Measurements from ENCODE around the gene SASS6. TPM values are rescaled to one million over a fixed set of nuclear protein-coding genes. Genes with fewer than 3 reads are reported as not detected.

Gene SASS6
- total RNA-seq, 4 donors from 2014 or later = 0.84 to 2.7 (median 1.8) TPM

GRCh38 chr1:100164216-100164615, 31.5 kb upstream of the SASS6 start:
- WGBS, 2 donors = 55 to 72% methylated on average over 2 of the region's 2 CpGs
- TF ChIP-seq POLR2A (IDR thresholded peaks at IDR 0.05) = no peak
- TF ChIP-seq, protein P1, sequence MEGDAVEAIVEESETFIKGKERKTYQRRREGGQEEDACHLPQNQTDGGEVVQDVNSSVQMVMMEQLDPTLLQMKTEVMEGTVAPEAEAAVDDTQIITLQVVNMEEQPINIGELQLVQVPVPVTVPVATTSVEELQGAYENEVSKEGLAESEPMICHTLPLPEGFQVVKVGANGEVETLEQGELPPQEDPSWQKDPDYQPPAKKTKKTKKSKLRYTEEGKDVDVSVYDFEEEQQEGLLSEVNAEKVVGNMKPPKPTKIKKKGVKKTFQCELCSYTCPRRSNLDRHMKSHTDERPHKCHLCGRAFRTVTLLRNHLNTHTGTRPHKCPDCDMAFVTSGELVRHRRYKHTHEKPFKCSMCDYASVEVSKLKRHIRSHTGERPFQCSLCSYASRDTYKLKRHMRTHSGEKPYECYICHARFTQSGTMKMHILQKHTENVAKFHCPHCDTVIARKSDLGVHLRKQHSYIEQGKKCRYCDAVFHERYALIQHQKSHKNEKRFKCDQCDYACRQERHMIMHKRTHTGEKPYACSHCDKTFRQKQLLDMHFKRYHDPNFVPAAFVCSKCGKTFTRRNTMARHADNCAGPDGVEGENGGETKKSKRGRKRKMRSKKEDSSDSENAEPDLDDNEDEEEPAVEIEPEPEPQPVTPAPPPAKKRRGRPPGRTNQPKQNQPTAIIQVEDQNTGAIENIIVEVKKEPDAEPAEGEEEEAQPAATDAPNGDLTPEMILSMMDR (IDR thresholded peaks at IDR 0.05) = no peak
- intact Hi-C loops (cut with DNase I; ENCODE audit: low total_unique reads) = no loop called here
- DNase-seq (ENCODE audit: low spot score in 2 of 2) = no peak
- H3K4me3 ChIP-seq (ENCODE audit: low read depth, poor library complexity, severe bottlenecking) = no peak overlapping the region

DNA sequence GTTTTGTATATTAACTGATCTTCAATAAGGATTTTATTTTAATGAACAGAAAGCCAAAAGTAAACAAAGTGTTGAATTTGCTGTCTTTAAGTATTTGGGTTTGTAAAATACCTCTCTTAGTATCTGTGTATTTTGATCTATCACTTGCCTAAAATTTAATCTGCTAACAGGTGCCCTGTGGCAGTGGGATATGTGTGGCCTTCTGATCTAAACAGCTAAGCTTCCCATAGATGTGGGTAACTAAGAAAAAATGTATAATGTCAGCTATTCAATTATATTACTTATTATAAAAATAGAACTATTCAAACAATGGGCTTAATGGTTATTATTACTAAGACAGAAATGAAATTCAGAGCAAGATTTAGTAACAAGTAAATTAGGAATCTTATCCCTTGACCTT, 30.2 kb upstream of the SASS6 start:
- no peak overlapping the region for H3K4me3 ChIP-seq (ENCODE audit: low read depth, poor library complexity, severe bottlenecking)
- DNase-seq (ENCODE audit: low spot score in 2 of 2) = no peak
- intact Hi-C loops (cut with DNase I; ENCODE audit: low total_unique reads) = no loop called here
- no peak for TF ChIP-seq POLR2A (IDR thresholded peaks at IDR 0.05)
- TF ChIP-seq, protein P1 (IDR thresholded peaks at IDR 0.05) = no peak

DNA sequence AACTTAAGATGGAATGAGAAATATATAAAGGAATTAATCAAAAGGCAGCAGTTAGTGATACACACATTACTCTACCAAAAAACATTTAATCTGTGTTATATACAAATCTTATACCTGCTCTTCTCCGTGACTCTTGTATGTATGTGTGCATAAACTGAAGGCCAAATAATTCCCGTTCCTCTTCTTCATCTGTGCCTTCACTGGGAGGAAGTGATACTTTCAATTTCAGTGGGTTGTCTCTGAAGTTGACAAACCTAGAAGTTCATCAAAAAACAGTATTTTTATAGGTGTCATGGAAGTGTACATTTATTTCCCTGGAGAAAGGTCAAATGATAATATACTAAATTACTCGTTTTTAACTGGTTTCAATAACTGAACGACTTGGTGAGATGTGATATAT, 19.5 kb upstream of the SASS6 start:
- no peak for DNase-seq (ENCODE audit: low spot score in 2 of 2)
- WGBS, 2 donors = 74 to 86% methylated on average over 4 of the region's 4 CpGs
- intact Hi-C loops (cut with DNase I; ENCODE audit: low total_unique reads) = loop anchor here (10.0 kb wide), 1 partner anchor 927 kb away; no protein-coding TSS in a partner anchor
- TF ChIP-seq, protein P1 (IDR thresholded peaks at IDR 0.05) = no peak
- TF ChIP-seq POLR2A (IDR thresholded peaks at IDR 0.05) = no peak
- H3K4me3 ChIP-seq (ENCODE audit: low read depth, poor library complexity, severe bottlenecking) = no peak overlapping the region

DNA sequence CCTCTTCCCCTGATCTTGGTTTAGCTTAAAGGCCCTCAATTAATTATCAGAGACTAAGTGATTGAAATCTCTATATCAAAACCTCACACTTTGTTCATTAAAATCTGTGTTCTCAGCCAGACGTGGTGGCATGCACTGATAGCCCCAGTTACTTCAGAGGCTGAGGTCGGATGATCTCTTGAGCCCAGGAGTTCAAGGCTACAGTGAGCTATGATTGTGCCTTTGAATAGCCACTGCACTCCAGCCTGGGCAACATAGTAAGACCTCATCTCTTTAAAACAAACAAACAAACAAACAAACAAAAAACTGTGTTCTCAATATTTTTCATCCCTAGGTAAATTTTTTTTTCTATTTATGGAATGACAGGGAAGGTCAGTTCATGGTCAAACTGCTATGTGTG, 18.9 kb upstream of the SASS6 start:
- no peak overlapping the region for H3K4me3 ChIP-seq (ENCODE audit: low read depth, poor library complexity, severe bottlenecking)
- no peak for DNase-seq (ENCODE audit: low spot score in 2 of 2)
- intact Hi-C loops (cut with DNase I; ENCODE audit: low total_unique reads) = loop anchor here (10.0 kb wide), 1 partner anchor 927 kb away; no protein-coding TSS in a partner anchor
- TF ChIP-seq POLR2A (IDR thresholded peaks at IDR 0.05) = no peak
- WGBS, 2 donors = 57 to 71% methylated on average over 2 of the region's 2 CpGs

GRCh38 chr1:100147875-100148274, 15.1 kb upstream of the SASS6 start:
- 85 to 87% methylated on average over 4 of the region's 4 CpGs for WGBS, 2 donors
- no peak for DNase-seq (ENCODE audit: low spot score in 2 of 2)
- no peak for TF ChIP-seq POLR2A (IDR thresholded peaks at IDR 0.05)
- TF ChIP-seq, protein P1 (IDR thresholded peaks at IDR 0.05) = no peak
- H3K4me3 ChIP-seq (ENCODE audit: low read depth, poor library complexity, severe bottlenecking) = no peak overlapping the region
- intact Hi-C loops (cut with DNase I; ENCODE audit: low total_unique reads) = no loop called here

- 92 to 98% methylated on average over 1 of the region's 1 CpG for WGBS, 2 donors
- intact Hi-C loops (cut with DNase I; ENCODE audit: low total_unique reads) = no loop called here
- no peak for TF ChIP-seq POLR2A (IDR thresholded peaks at IDR 0.05)
- TF ChIP-seq, protein P1 (IDR thresholded peaks at IDR 0.05) = no peak
These were observed 14.2 kb upstream of the SASS6 start for GRCh38 chr1:100146958-100147357.

More at GRCh38 chr1:100146958-100147357, 14.2 kb upstream of the SASS6 start:
- DNase-seq (ENCODE audit: low spot score in 2 of 2) = no peak
- no peak overlapping the region for H3K4me3 ChIP-seq (ENCODE audit: low read depth, poor library complexity, severe bottlenecking)

Data from lower leg skin (tissue), 4 donors.